Astrocyte (in vitro differentiated cells and primary cell): ENCODE results near the gene DPPA2. TPM values are rescaled to one million over a fixed set of nuclear protein-coding genes. Genes with fewer than 3 reads are reported as not detected.

ENCODE experiments used
- DNase-seq: peaks from one replicate; pipeline ENCODE4 v3.0.0-alpha.2; 2010; ENCODE audit warnings: low read depth
- FAIRE-seq: peaks from 2 replicates; lab custom pipeline; 2011; peaks lifted over from hg19 to GRCh38; lab: Jason Lieb, UNC
- H2AFZ ChIP-seq: 2 replicates; pipeline ENCODE4 v1.6.0; 2012; ENCODE audit warnings: low read depth, low read length, inconsistent platforms
- H3K27ac ChIP-seq: 2 replicates; pipeline ENCODE4 v1.5.1; 2011; ENCODE audit warnings: low read depth, low read length, inconsistent platforms
- H3K27me3 ChIP-seq: 2 replicates; pipeline ENCODE4 v1.6.0; 2011; ENCODE audit warnings: low read length, inconsistent platforms; ENCODE audit not compliant: insufficient read depth
- H3K36me3 ChIP-seq: 2 replicates; pipeline ENCODE4 v1.5.1; 2011; ENCODE audit warnings: low read length, inconsistent platforms; ENCODE audit not compliant: insufficient read depth
- H3K4me1 ChIP-seq: 2 replicates; pipeline ENCODE4 v1.5.1; 2011; ENCODE audit warnings: low read length, inconsistent platforms; ENCODE audit not compliant: insufficient read depth
- H3K4me2 ChIP-seq: 2 replicates; pipeline ENCODE4 v1.6.0; 2012; ENCODE audit warnings: low read length, inconsistent platforms
- H3K4me3 ChIP-seq: 2 replicates; pipeline ENCODE4 v1.5.1; 2011; ENCODE audit warnings: low read depth, mild to moderate bottlenecking, low read length, inconsistent platforms; ENCODE audit not compliant: insufficient read depth
- H3K79me2 ChIP-seq: 2 replicates; pipeline ENCODE4 v1.6.0; 2012; ENCODE audit warnings: mild to moderate bottlenecking, low read length, inconsistent platforms; ENCODE audit not compliant: insufficient read depth
- H3K9ac ChIP-seq: 2 replicates; pipeline ENCODE4 v1.6.0; 2012; ENCODE audit warnings: mild to moderate bottlenecking, low read length, inconsistent platforms
- H3K9me3 ChIP-seq: 2 replicates; pipeline ENCODE4 v1.5.1; 2012; ENCODE audit warnings: low read depth, mild to moderate bottlenecking, low read length, inconsistent platforms; ENCODE audit not compliant: insufficient read depth
- H4K20me1 ChIP-seq: 2 replicates; pipeline ENCODE4 v1.6.0; 2012; ENCODE audit warnings: low read length, inconsistent platforms; ENCODE audit not compliant: insufficient read depth
- H3K27ac Mint-ChIP-seq: one replicate; pipeline ENCODE4 v1.8.0; 2021; ENCODE audit warnings: mild to moderate bottlenecking, mixed read lengths; ENCODE audit not compliant: unreplicated experiment
- H3K27me3 Mint-ChIP-seq: one replicate; pipeline ENCODE4 v1.8.0; 2021; ENCODE audit warnings: low read depth, mixed read lengths; ENCODE audit not compliant: unreplicated experiment
- H3K36me3 Mint-ChIP-seq: one replicate; pipeline ENCODE4 v1.8.0; 2021; ENCODE audit warnings: low read depth, mixed read lengths; ENCODE audit not compliant: unreplicated experiment
- H3K4me1 Mint-ChIP-seq: one replicate; pipeline ENCODE4 v1.8.0; 2021; ENCODE audit warnings: low read depth, mixed read lengths; ENCODE audit not compliant: unreplicated experiment
- H3K4me3 Mint-ChIP-seq: one replicate; pipeline ENCODE4 v1.8.0; 2021; ENCODE audit warnings: mild to moderate bottlenecking, moderate library complexity, mixed read lengths; ENCODE audit not compliant: unreplicated experiment
- H3K9me3 Mint-ChIP-seq: one replicate; pipeline ENCODE4 v1.8.0; 2021; ENCODE audit warnings: mild to moderate bottlenecking, mixed read lengths; ENCODE audit not compliant: unreplicated experiment
- EZH2 ChIP-seq: IDR thresholded peaks from 2 replicates; pipeline ENCODE4 v1.6.1; 2012; ENCODE audit warnings: mild to moderate bottlenecking, low read length, inconsistent platforms; ENCODE audit not compliant: insufficient read depth
- total RNA-seq: library from RNA; stranded (reverse); gene quantifications from 2 replicates; pipeline ENCODE4 v1.2.1, GENCODE V29; 2021
- TF ChIP-seq, protein P1 (sequence below): IDR thresholded peaks from 2 replicates; pipeline ENCODE4 v1.5.1; 2011; ENCODE audit warnings: low read depth, mild to moderate bottlenecking, inconsistent platforms, low read length, moderate library complexity; ENCODE audit not compliant: insufficient read depth

Gene DPPA2
- total RNA-seq, 1 donor from 2014 or later = 0.89 TPM

DNA sequence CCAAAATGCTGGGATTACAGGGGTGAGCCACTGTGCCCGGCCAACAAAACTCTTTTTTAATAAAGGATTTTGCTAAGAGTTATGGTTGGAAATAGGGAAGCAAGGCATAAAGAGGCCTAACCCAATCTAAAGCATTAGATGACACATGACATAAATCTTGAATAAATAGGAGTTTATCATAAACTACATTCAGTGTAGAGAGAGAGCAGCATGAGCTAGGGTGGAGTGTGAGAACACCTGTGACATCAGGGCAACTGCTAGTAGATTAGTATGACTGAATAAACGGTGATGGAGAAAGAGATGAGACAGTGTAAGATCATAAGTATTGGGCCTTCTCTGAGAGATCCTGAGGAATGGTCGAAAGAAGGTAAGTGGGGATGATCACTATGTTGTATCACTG lies 63.7 kb downstream of the DPPA2 start:
- Mint-ChIP-seq H3K9me3 (no peaks in the 10 kb centered on the region), H3K27ac (no peak overlapping the region), H3K4me3 (no peak overlapping the region), H3K27me3 (no peaks in the 10 kb centered on the region), H3K4me1 (peaks cover 4% of the 10 kb centered on the region), H3K36me3 (no peaks in the 10 kb centered on the region)
- DNase-seq (no peak), FAIRE-seq (no peak)
- Histone ChIP-seq H3K4me1 (peaks cover 10% of the 10 kb centered on the region), H3K79me2 (no peaks in the 10 kb centered on the region), H3K4me2 (no peak overlapping the region), H3K9ac (no peak overlapping the region), H2AFZ (no peak overlapping the region), H3K36me3 (no peaks in the 10 kb centered on the region), H3K4me3 (no peak overlapping the region), H3K27ac (no peak overlapping the region), H3K27me3 (no peaks in the 10 kb centered on the region), H4K20me1 (no peaks in the 10 kb centered on the region), H3K9me3 (no peaks in the 10 kb centered on the region)
- no peak for TF ChIP-seq EZH2
- TF ChIP-seq, protein P1, sequence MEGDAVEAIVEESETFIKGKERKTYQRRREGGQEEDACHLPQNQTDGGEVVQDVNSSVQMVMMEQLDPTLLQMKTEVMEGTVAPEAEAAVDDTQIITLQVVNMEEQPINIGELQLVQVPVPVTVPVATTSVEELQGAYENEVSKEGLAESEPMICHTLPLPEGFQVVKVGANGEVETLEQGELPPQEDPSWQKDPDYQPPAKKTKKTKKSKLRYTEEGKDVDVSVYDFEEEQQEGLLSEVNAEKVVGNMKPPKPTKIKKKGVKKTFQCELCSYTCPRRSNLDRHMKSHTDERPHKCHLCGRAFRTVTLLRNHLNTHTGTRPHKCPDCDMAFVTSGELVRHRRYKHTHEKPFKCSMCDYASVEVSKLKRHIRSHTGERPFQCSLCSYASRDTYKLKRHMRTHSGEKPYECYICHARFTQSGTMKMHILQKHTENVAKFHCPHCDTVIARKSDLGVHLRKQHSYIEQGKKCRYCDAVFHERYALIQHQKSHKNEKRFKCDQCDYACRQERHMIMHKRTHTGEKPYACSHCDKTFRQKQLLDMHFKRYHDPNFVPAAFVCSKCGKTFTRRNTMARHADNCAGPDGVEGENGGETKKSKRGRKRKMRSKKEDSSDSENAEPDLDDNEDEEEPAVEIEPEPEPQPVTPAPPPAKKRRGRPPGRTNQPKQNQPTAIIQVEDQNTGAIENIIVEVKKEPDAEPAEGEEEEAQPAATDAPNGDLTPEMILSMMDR = no peak

Other genes with a start within 250 kb of the DPPA2 start
- not detected in 2 replicates for gene MORC1, start 198.4 kb downstream of the DPPA2 start, total RNA-seq
- gene C3orf85, start 179.8 kb downstream of the DPPA2 start, total RNA-seq = not detected in 2 replicates
- gene DPPA4, start 21.0 kb upstream of the DPPA2 start, total RNA-seq = 81.5 and 83.0 TPM in 2 replicates